ENCODE measurements around the gene GMCL1. TPM values are rescaled to one million over a fixed set of nuclear protein-coding genes. Genes with fewer than 3 reads are reported as not detected.
A peak's percentile ranks its signal among the peaks of the same experiment; 100 is the strongest.

Gene GMCL1
- total RNA-seq, 4 donors from 2014 or later = 15.1 to 19.8 (median 17.1) TPM

GRCh38 chr2:69916106-69916505, 86.6 kb downstream of the GMCL1 start:
- intact Hi-C loops (cut with DNase I) = loop anchor here (5.0 kb wide), 1 partner anchor 231 kb away; no protein-coding TSS in a partner anchor
- 45 to 52% methylated on average over 2 of the region's 2 CpGs for WGBS, 2 donors
- no peak for TF ChIP-seq CTCF (IDR thresholded peaks at IDR 0.05)
- no peak for TF ChIP-seq POLR2A (IDR thresholded peaks at IDR 0.05)
- no peak for DNase-seq
- H3K36me3 ChIP-seq = peaks cover 0 to 6% of the 10 kb centered on the region in 2 donors
- peaks cover 7 to 16% of the 10 kb centered on the region in 2 donors for H3K4me1 ChIP-seq
- peak overlapping the region in 1 of 3 donors; percentile 91 for H3K27ac ChIP-seq
- H3K4me3 ChIP-seq (replicated peaks in 1 of 3) = peak overlapping the region in 1 of 3 donors; percentile 94
- no peaks in the 10 kb centered on the region for H3K9me3 ChIP-seq
- no peaks in the 10 kb centered on the region for H3K27me3 ChIP-seq

DNA sequence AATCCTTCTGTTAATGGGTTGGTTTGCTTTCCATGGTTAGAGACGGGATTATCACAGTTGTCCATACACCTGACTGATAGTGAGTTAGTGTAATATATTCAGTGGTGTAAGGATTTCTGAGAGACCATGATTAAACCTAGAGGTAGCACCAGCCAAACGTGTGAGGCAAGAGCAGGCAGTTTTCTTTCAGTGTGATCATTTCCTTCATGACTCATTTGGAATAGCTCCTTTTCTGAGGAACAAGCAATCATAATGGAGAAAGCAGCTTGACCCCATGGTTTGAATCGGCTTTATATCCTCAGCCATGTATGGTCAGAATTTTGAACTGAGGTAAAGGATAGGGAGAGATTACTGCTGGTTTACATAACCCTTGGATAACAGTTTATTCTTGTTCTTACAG, 88.4 kb downstream of the GMCL1 start:
- peaks cover 5 to 13% of the 10 kb centered on the region in 2 donors for H3K36me3 ChIP-seq
- 75 to 78% methylated on average over 3 of the region's 3 CpGs for WGBS, 2 donors
- H3K4me3 ChIP-seq (replicated peaks in 1 of 3) = no peak overlapping the region
- intact Hi-C loops (cut with DNase I) = loop anchor here (5.0 kb wide), 1 partner anchor 229 kb away; no protein-coding TSS in a partner anchor
- TF ChIP-seq POLR2A (IDR thresholded peaks at IDR 0.05) = no peak
- TF ChIP-seq CTCF (IDR thresholded peaks at IDR 0.05) = no peak
- H3K4me1 ChIP-seq = peaks cover 7 to 16% of the 10 kb centered on the region in 2 donors
- H3K27me3 ChIP-seq = no peaks in the 10 kb centered on the region
- DNase-seq = no peak
- peak overlapping the region in 1 of 3 donors; percentile 8 for H3K27ac ChIP-seq
- H3K9me3 ChIP-seq = no peaks in the 10 kb centered on the region

DNA sequence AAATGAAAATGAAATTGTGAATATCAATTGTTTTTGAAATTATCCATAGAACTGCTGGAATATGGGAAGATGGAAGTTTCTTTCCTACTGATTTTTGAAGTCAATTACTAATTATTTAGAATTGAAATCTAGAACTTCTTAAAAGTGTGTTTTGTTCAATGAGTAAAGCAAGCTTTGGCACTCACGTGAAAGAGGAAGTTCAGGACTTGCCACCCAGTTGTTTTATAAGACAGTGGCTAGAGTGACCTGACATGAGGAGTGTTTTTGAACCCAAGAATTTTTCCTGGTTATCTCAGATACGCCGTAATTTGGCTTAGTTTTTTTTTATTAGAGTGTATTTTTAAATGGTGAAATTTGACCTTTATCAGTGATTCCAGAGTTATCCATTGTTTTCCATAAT, 88.9 kb downstream of the GMCL1 start:
- Histone ChIP-seq H3K36me3 (peaks cover 8 to 13% of the 10 kb centered on the region in 2 donors), H3K9me3 (no peaks in the 10 kb centered on the region), H3K4me1 (peaks cover 7 to 15% of the 10 kb centered on the region in 2 donors), H3K4me3 (replicated peaks in 1 of 3) (no peak overlapping the region), H3K27ac (peak overlapping the region in 1 of 3 donors; percentile 8), H3K27me3 (no peaks in the 10 kb centered on the region)
- intact Hi-C loops (cut with DNase I) = loop anchor here (5.0 kb wide), 1 partner anchor 229 kb away; no protein-coding TSS in a partner anchor
- TF ChIP-seq CTCF (IDR thresholded peaks at IDR 0.05) (no peak), POLR2A (IDR thresholded peaks at IDR 0.05) (no peak)
- no peak for DNase-seq
- WGBS, 2 donors = 63 to 89% methylated on average over 3 of the region's 3 CpGs

GRCh38 chr2:69923116-69923515, 93.7 kb downstream of the GMCL1 start:
- Histone ChIP-seq H3K27me3 (no peaks in the 10 kb centered on the region), H3K4me1 (no peaks in the 10 kb centered on the region), H3K27ac (no peak overlapping the region), H3K4me3 (replicated peaks in 1 of 3) (no peak overlapping the region), H3K36me3 (peaks cover 12 to 13% of the 10 kb centered on the region in 2 donors), H3K9me3 (no peaks in the 10 kb centered on the region)
- DNase-seq = no peak
- intact Hi-C loops (cut with DNase I) = no loop called here
- TF ChIP-seq CTCF (IDR thresholded peaks at IDR 0.05) (no peak), POLR2A (IDR thresholded peaks at IDR 0.05) (no peak)
- 95 to 97% methylated on average over 3 of the region's 3 CpGs for WGBS, 2 donors

DNA sequence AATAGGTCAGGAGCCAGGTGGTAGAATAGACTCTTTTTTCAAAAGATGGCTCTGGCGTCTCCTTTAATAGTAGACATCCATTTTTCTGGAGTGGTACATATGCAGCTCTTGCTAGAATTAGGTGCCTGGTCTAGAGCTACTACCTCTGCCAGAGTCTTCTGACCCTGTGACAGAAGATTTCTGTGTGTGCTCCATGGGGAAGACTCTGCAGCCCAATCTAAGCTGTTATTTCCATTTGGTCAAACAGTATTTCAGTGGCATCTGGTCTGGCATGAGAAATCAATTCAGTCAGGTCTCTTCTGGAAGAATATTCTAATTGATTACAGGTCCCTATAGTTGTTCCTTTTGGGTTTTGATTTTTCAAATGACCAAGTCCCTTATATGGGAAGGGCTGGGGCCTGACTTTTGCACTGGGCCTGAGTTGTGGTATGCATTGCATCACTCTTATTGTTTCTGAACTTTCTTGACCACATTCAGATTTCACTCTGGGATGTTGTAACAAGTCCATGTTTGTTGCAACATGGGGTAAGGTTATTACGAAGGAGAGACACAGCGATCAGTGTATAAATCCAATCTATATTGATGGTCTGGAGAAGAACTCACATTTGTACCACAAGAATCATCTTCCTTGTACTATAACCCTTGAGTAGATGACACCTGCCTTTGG, 97.5 kb downstream of the GMCL1 start:
- intact Hi-C loops (cut with DNase I) = no loop called here
- H3K9me3 ChIP-seq = no peaks in the 10 kb centered on the region
- peaks cover 9 to 12% of the 10 kb centered on the region in 2 donors for H3K36me3 ChIP-seq
- no peak overlapping the region for H3K4me3 ChIP-seq (replicated peaks in 1 of 3)
- 62 to 85% methylated on average over 3 of the region's 3 CpGs for WGBS, 2 donors
- no peak for TF ChIP-seq CTCF (IDR thresholded peaks at IDR 0.05)
- TF ChIP-seq POLR2A (IDR thresholded peaks at IDR 0.05) = no peak
- no peaks in the 10 kb centered on the region for H3K27me3 ChIP-seq
- H3K27ac ChIP-seq = no peak overlapping the region
- no peak for DNase-seq
- H3K4me1 ChIP-seq = no peaks in the 10 kb centered on the region
